WTC11 (cell line): ENCODE data around the gene SLC20A1. TPM values are rescaled to one million over a fixed set of nuclear protein-coding genes. Genes with fewer than 3 reads are reported as not detected.

Source experiments
- ATAC-seq: fragments of 200-7000 bp; cut with Tn5 transposase; 2 replicates; pipeline ENCODE4 v1.10.0; 2021; ENCODE audit warnings: mild to moderate bottlenecking, moderate library complexity
- CTCF ChIA-PET: fragments of 300-600 bp; sonication (Branson Sonifier 250); formaldehyde crosslinking; loops from one replicate; lab custom pipeline; 2021; ENCODE audit warnings: antibody characterized with exemption; lab: Charles Lee
- POLR2A ChIA-PET: fragments of 350-600 bp; sonication (Branson Sonifier 250); formaldehyde crosslinking; loops from one replicate; lab custom pipeline; 2021; ENCODE audit warnings: antibody characterized with exemption; lab: Charles Lee
- DNase-seq: peaks from one replicate; pipeline ENCODE4 v3.0.0; 2021; ENCODE audit warnings: low spot score
- H3K27ac Mint-ChIP-seq: 2 replicates; pipeline ENCODE4 v1.8.0; 2021; ENCODE audit warnings: mixed read lengths
- H3K27me3 Mint-ChIP-seq: 2 replicates; pipeline ENCODE4 v1.8.0; 2021; ENCODE audit warnings: low read depth, mild to moderate bottlenecking, moderate library complexity, mixed read lengths
- H3K36me3 Mint-ChIP-seq: 2 replicates; pipeline ENCODE4 v1.8.0; 2021; ENCODE audit warnings: mixed read lengths
- H3K4me1 Mint-ChIP-seq: 2 replicates; pipeline ENCODE4 v1.8.0; 2022; ENCODE audit warnings: mixed read lengths
- H3K4me3 Mint-ChIP-seq: 2 replicates; pipeline ENCODE4 v1.8.0; 2021; ENCODE audit warnings: mild to moderate bottlenecking, moderate library complexity, mixed read lengths
- H3K9me3 Mint-ChIP-seq: 2 replicates; pipeline ENCODE4 v1.8.0; 2021; ENCODE audit warnings: mixed read lengths
- ATF1 ChIP-seq: sonication (generic); formaldehyde crosslinking; IDR thresholded peaks from 2 replicates; pipeline ENCODE4 v1.8.1; 2023; ENCODE audit warnings: mild to moderate bottlenecking, moderate library complexity, missing genetic modification reagents
- FOXP1 ChIP-seq: sonication (generic); formaldehyde crosslinking; IDR thresholded peaks from 2 replicates; pipeline ENCODE4 v1.8.0; 2022; ENCODE audit warnings: missing genetic modification reagents, mild to moderate bottlenecking, moderate library complexity, borderline replicate concordance
- GTF2I ChIP-seq: fragments of 250-450 bp; sonication (Bioruptor Pico); conservative IDR thresholded peaks from 2 replicates; pipeline ENCODE4 v1.4.0; 2021; ENCODE audit warnings: mild to moderate bottlenecking
- JAZF1 ChIP-seq: fragments of 250-450 bp; sonication (Bioruptor Pico); IDR thresholded peaks from 2 replicates; pipeline ENCODE4 v1.9.0; 2021; ENCODE audit warnings: moderate library complexity, mild to moderate bottlenecking, inconsistent platforms
- JUN ChIP-seq: sonication (generic); formaldehyde crosslinking; IDR thresholded peaks from 2 replicates; pipeline ENCODE4 v1.8.0; 2023; ENCODE audit warnings: mild to moderate bottlenecking, missing genetic modification reagents
- NR1H2 ChIP-seq: sonication (generic); formaldehyde crosslinking; IDR thresholded peaks from 2 replicates; pipeline ENCODE4 v1.9.0; 2021; ENCODE audit warnings: mild to moderate bottlenecking, moderate library complexity, missing genetic modification reagents
- RELA ChIP-seq: sonication (generic); formaldehyde crosslinking; IDR thresholded peaks from 2 replicates; pipeline ENCODE4 v1.8.1; 2022; ENCODE audit warnings: missing genetic modification reagents, mild to moderate bottlenecking, borderline replicate concordance
- SMAD4 ChIP-seq: sonication (generic); formaldehyde crosslinking; IDR thresholded peaks from 2 replicates; pipeline ENCODE4 v1.8.0; 2022; ENCODE audit warnings: mild to moderate bottlenecking, missing genetic modification reagents
- SP1 ChIP-seq: sonication (generic); formaldehyde crosslinking; conservative IDR thresholded peaks from 2 replicates; pipeline ENCODE4 v1.8.1; 2022; ENCODE audit warnings: missing genetic modification reagents
- ZBTB43 ChIP-seq: sonication (generic); formaldehyde crosslinking; IDR thresholded peaks from 2 replicates; pipeline ENCODE4 v1.8.1; 2023; ENCODE audit warnings: mild to moderate bottlenecking, missing genetic modification reagents
- ZNF121 ChIP-seq: sonication (generic); formaldehyde crosslinking; IDR thresholded peaks from 2 replicates; pipeline ENCODE4 v1.8.0; 2023; ENCODE audit warnings: missing genetic modification reagents
- ZNF232 ChIP-seq: sonication (generic); formaldehyde crosslinking; IDR thresholded peaks from 2 replicates; pipeline ENCODE4 v1.8.0; 2022; ENCODE audit warnings: mild to moderate bottlenecking, missing genetic modification reagents
- total RNA-seq: library from RNA; stranded (reverse); gene quantifications from 3 replicates; pipeline ENCODE4 v1.2.3, GENCODE V29; 2021
- TF ChIP-seq, protein P1 (sequence below): fragments of 200-600 bp; IDR thresholded peaks from 2 replicates; pipeline ENCODE4 v1.8.0; 2022; ENCODE audit warnings: antibody characterized with exemption
- TF ChIP-seq, protein P2 (sequence below): sonication (generic); formaldehyde crosslinking; IDR thresholded peaks from 2 replicates; pipeline ENCODE4 v1.8.1; 2023; ENCODE audit warnings: mild to moderate bottlenecking, missing genetic modification reagents, borderline replicate concordance
- TF ChIP-seq, protein P3 (sequence below): sonication (generic); formaldehyde crosslinking; IDR thresholded peaks from 2 replicates; pipeline ENCODE4 v1.8.0; 2023; ENCODE audit warnings: missing genetic modification reagents, mild to moderate bottlenecking, borderline replicate concordance
- TF ChIP-seq, protein P4 (sequence below): sonication (generic); formaldehyde crosslinking; IDR thresholded peaks from 2 replicates; pipeline ENCODE4 v1.8.0; 2022; ENCODE audit warnings: mild to moderate bottlenecking, missing genetic modification reagents
- TF ChIP-seq, protein P5 (sequence below): fragments of 250-450 bp; sonication (Bioruptor Pico); conservative IDR thresholded peaks from 2 replicates; pipeline ENCODE4 v1.9.0; 2021; ENCODE audit warnings: mild to moderate bottlenecking

SLC20A1 gene
- total RNA-seq, 1 experiment from 2014 or later = 59.9 TPM

DNA sequence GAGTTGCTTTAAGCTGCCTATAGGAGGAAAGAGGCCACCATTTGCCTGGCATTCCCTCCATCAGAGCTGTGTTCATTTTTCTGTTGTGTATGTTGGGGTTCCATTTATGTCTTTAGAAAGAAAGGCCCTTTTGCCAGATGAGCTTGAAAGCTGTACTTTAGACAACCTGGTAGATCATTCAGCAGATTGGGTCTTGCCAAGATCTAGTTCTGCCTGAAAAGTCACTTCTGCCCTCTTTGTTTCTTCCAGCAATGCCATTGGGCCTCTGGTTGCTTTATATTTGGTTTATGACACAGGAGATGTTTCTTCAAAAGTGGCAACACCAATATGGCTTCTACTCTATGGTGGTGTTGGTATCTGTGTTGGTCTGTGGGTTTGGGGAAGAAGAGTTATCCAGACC lies 14.4 kb downstream of the SLC20A1 start:
- Mint-ChIP-seq H3K4me1 (no peaks in the 10 kb centered on the region), H3K27ac (no peak overlapping the region), H3K9me3 (no peaks in the 10 kb centered on the region), H3K27me3 (no peaks in the 10 kb centered on the region), H3K36me3 (peaks cover 86% of the 10 kb centered on the region), H3K4me3 (no peak overlapping the region)
- no peak for TF ChIP-seq RELA (CRISPR knock-in tag)
- TF ChIP-seq, protein P1, sequence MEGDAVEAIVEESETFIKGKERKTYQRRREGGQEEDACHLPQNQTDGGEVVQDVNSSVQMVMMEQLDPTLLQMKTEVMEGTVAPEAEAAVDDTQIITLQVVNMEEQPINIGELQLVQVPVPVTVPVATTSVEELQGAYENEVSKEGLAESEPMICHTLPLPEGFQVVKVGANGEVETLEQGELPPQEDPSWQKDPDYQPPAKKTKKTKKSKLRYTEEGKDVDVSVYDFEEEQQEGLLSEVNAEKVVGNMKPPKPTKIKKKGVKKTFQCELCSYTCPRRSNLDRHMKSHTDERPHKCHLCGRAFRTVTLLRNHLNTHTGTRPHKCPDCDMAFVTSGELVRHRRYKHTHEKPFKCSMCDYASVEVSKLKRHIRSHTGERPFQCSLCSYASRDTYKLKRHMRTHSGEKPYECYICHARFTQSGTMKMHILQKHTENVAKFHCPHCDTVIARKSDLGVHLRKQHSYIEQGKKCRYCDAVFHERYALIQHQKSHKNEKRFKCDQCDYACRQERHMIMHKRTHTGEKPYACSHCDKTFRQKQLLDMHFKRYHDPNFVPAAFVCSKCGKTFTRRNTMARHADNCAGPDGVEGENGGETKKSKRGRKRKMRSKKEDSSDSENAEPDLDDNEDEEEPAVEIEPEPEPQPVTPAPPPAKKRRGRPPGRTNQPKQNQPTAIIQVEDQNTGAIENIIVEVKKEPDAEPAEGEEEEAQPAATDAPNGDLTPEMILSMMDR = no peak
- TF ChIP-seq SMAD4 (CRISPR knock-in tag) = no peak
- TF ChIP-seq, protein P2, sequence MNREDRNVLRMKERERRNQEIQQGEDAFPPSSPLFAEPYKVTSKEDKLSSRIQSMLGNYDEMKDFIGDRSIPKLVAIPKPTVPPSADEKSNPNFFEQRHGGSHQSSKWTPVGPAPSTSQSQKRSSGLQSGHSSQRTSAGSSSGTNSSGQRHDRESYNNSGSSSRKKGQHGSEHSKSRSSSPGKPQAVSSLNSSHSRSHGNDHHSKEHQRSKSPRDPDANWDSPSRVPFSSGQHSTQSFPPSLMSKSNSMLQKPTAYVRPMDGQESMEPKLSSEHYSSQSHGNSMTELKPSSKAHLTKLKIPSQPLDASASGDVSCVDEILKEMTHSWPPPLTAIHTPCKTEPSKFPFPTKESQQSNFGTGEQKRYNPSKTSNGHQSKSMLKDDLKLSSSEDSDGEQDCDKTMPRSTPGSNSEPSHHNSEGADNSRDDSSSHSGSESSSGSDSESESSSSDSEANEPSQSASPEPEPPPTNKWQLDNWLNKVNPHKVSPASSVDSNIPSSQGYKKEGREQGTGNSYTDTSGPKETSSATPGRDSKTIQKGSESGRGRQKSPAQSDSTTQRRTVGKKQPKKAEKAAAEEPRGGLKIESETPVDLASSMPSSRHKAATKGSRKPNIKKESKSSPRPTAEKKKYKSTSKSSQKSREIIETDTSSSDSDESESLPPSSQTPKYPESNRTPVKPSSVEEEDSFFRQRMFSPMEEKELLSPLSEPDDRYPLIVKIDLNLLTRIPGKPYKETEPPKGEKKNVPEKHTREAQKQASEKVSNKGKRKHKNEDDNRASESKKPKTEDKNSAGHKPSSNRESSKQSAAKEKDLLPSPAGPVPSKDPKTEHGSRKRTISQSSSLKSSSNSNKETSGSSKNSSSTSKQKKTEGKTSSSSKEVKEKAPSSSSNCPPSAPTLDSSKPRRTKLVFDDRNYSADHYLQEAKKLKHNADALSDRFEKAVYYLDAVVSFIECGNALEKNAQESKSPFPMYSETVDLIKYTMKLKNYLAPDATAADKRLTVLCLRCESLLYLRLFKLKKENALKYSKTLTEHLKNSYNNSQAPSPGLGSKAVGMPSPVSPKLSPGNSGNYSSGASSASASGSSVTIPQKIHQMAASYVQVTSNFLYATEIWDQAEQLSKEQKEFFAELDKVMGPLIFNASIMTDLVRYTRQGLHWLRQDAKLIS (CRISPR knock-in tag) = no peak
- no peak for TF ChIP-seq JUN (CRISPR knock-in tag)
- no peak for TF ChIP-seq SP1 (CRISPR knock-in tag)
- TF ChIP-seq NR1H2 = no peak
- TF ChIP-seq ZNF121 (CRISPR knock-in tag) = no peak
- TF ChIP-seq, protein P3, sequence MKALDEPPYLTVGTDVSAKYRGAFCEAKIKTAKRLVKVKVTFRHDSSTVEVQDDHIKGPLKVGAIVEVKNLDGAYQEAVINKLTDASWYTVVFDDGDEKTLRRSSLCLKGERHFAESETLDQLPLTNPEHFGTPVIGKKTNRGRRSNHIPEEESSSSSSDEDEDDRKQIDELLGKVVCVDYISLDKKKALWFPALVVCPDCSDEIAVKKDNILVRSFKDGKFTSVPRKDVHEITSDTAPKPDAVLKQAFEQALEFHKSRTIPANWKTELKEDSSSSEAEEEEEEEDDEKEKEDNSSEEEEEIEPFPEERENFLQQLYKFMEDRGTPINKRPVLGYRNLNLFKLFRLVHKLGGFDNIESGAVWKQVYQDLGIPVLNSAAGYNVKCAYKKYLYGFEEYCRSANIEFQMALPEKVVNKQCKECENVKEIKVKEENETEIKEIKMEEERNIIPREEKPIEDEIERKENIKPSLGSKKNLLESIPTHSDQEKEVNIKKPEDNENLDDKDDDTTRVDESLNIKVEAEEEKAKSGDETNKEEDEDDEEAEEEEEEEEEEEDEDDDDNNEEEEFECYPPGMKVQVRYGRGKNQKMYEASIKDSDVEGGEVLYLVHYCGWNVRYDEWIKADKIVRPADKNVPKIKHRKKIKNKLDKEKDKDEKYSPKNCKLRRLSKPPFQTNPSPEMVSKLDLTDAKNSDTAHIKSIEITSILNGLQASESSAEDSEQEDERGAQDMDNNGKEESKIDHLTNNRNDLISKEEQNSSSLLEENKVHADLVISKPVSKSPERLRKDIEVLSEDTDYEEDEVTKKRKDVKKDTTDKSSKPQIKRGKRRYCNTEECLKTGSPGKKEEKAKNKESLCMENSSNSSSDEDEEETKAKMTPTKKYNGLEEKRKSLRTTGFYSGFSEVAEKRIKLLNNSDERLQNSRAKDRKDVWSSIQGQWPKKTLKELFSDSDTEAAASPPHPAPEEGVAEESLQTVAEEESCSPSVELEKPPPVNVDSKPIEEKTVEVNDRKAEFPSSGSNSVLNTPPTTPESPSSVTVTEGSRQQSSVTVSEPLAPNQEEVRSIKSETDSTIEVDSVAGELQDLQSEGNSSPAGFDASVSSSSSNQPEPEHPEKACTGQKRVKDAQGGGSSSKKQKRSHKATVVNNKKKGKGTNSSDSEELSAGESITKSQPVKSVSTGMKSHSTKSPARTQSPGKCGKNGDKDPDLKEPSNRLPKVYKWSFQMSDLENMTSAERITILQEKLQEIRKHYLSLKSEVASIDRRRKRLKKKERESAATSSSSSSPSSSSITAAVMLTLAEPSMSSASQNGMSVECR (CRISPR knock-in tag) = no peak
- no peak for TF ChIP-seq ZNF232 (CRISPR knock-in tag)
- TF ChIP-seq GTF2I (CRISPR knock-in tag) = no peak
- TF ChIP-seq ZBTB43 (CRISPR knock-in tag) = no peak
- TF ChIP-seq FOXP1 = no peak
- TF ChIP-seq ATF1 (CRISPR knock-in tag) = no peak
- no peak for TF ChIP-seq JAZF1 (CRISPR knock-in tag)
- TF ChIP-seq, protein P4, sequence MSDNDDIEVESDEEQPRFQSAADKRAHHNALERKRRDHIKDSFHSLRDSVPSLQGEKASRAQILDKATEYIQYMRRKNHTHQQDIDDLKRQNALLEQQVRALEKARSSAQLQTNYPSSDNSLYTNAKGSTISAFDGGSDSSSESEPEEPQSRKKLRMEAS = no peak
- TF ChIP-seq, protein P5, sequence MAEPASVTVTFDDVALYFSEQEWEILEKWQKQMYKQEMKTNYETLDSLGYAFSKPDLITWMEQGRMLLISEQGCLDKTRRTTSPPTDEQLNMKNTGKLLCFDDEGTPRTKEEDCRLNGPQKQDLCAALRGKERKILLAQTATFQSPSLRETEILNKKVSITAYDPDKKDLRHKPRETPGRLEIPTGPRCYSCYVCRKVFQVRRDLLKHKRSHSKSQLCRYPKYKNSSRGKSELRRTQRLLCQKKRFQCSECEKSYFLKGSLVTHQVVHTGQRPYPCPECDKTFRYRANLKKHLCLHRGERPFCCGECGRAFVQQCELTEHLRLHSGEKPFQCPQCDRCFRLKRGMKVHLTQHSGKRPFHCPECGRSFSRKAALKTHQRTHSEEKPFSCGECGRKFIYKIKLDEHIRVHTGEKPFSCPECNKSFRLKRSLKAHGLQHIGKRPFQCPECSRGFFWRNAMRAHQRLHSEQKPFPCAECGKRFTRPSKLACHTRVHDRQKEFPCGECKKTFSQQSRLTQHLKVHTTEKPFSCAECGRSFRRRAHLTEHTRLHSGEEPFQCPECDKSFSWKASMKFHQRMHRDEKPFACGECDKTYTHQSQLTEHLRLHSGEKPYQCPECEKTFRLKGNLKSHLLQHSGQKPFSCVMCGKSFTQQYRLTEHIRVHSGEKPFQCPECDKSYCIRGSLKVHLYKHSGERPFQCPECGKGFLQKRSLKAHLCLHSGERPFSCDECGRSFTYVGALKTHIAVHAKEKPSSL (CRISPR knock-in tag) = no peak
- ChIA-PET CTCF (no interaction called here), POLR2A (no interaction called here)
- DNase-seq (no peak), ATAC-seq (no peak)
